G401 (cell line): Measurements from ENCODE around the gene HES5. TPM values are rescaled to one million over a fixed set of nuclear protein-coding genes. Genes with fewer than 3 reads are reported as not detected.
"Not testable (repeated sequence)": the region's sequence is repeated elsewhere in the genome, so short reads cannot be mapped to it uniquely, and the experiment has no call there.

Experiments used
- DNase-seq: peaks from one replicate; pipeline ENCODE4 v3.0.0-alpha.2; 2015; ENCODE audit warnings: low spot score
- in situ Hi-C: cut with HindIII; loops from 2 replicates; pipeline ENCODE4 v1.10.0; 2016; ENCODE audit warnings: low sequenced_read_pairs, mixed read lengths
- total RNA-seq: library from RNA; depleted of rRNA; stranded (reverse); fragments of >200 nt; shearing (Covaris generic); gene quantifications from 2 replicates; pipeline ENCODE4 v1.2.3, GENCODE V29; 2014

HES5 gene
- total RNA-seq, 1 experiment from 2014 or later: not detected

DNA sequence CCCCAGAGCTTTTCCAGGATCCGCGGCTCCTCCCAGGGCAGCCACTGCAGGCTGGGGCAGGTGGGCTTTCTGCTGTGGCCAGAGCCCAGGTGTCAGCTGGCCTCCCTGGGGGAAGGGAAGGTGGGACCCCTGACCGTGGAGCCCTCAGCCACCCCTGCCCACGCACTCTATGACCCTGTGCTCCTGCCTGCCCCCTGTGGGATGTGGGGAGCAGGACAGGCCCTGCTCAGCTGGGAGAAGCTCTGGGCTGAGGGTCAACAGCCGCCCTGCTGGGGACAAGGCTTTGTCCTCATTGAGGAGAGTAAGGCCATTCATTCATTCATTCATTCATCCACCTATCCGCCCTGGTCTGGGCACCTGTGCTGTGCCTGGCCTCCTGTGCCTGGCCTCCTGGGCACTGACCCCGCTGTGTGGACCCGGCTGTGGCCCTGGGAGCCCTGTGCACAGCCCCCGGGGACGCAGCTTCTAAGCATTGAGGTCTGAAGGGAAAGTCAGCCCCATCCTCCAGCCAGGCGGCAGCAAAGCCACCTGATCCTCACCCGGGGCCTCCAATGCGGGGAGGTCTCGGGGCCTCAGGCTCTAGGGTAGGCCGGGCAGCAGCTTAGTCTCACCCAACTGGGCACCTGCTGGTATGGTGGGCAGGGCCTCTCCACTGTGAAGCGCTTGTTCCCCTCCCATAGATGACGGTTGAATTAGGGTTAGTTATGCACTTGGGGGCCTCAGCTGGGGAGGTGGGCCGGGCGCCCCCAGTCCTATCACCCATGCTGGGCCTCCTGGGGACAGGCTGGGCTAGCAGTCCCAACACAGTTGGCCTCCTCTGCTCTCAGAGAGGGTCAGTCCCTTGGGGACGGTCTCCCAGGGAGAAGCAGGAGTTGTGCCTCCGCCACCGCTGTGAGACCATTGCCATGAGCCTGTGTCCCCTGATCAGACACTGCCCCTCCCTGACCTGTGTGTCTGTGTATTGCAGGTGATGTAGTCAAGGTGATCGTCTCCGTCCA lies 32.1 kb upstream of the HES5 start:
- DNase-seq: no peak
- in situ Hi-C loops: no loop called here

DNA sequence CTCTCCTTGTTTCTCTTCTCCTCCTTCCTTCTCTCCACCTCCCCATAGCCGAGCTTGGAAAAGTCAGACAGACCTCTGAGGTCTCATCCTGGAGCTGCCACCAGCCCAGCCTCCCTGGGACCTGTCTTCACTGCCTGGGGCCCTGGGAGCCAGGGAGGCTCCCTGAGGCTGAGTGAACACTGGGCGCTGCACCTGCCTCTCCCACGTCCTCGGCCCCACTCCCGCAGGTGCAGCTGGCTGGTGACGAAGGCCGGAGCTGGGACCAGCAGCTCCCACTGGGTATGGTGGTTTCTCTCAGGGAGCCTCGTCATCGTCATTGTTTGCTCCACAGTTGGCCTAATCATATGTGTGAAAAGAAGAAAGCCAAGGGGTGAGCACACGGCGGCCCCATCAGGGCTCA lies 31.4 kb upstream of the HES5 start:
- in situ Hi-C loops: no loop called here
- no peak for DNase-seq

DNA sequence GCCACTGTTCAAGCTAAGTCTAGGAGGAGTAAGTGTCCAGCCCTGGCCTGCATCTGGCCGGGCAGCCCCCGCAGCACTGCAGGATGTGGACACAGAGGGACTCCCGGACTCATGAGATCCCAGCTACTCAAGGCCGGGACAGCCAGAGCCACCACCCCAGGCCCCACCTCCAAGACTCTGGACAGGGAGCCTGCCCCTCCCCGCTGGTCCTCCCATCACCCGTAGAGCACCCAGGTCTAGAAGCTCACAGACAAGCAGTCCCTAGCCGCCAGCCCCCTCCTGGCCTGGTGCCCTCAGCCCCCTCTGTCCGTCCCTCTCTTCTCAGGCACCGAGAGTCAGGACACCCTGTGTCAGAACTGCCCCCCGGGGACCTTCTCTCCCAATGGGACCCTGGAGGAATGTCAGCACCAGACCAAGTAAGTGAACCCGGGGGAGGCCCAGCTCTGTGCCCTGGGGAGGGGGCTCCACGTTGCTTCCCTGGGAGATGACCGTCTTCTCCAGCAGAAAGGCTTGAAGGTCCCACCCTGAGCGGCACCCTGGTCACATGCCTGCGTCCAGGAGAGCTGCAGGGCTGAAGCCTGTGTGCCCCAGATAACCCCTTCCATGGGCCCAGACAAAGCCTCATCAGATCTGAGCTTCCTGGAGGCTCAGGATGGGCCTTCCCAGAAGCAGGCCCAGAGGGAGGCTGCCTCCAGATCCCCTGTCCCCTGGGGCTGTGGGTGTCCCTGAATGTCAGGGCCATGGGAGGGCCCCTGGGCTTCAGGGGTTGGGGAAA lies 30.4 kb upstream of the HES5 start:
- no peak for DNase-seq
- in situ Hi-C loops: no loop called here

DNA sequence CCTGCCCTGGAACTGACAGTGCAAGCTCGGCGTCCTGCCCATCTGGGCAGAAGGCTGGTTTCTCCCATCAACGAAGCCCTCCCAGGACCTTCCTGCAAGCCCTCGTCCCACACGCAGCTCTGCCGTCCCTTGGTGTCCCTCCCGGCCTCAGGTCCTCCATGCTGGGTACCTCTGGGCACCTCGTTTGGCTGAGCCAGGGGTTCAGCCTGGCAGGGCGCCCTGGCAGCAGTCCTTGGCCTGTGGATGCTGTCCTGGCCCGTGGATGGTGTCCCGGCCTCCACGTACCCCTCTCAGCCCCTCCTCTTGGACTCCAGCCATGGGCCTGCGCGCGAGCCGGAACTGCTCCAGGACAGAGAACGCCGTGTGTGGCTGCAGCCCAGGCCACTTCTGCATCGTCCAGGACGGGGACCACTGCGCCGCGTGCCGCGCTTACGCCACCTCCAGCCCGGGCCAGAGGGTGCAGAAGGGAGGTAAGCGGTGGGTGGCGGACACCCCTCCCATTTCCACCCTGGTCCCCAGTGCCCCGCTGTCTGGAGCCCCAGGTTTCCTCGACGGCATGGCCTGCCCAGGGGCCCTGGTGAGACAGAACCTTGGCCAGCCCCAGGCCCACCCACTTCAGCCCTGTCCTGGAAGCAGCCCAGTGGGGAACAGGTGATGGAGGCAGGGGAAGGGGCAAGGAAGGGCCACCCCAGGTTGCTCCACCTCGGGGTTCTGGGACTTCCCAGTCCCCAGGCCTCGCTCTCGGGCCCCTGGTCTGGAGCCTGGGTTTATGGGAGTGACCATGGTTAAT lies 29.6 kb upstream of the HES5 start:
- no peak for DNase-seq
- in situ Hi-C loops: no loop called here

DNA sequence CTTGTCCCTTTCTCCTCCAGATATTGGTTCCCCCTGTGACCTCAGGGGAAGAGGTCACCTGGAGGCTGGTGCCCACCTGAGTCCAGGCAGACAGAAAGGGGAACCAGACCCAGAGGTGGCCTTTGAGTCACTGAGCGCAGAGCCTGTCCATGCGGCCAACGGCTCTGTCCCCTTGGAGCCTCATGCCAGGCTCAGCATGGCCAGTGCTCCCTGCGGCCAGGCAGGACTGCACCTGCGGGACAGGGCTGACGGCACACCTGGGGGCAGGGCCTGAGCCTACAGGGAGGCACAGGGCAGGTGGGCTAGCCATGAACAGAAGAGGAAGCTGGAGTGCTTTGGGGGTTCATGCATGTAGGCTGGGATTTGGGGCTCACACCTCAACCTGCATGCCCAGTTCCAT lies 28.8 kb upstream of the HES5 start:
- no peak for DNase-seq
- in situ Hi-C loops: no loop called here

DNA sequence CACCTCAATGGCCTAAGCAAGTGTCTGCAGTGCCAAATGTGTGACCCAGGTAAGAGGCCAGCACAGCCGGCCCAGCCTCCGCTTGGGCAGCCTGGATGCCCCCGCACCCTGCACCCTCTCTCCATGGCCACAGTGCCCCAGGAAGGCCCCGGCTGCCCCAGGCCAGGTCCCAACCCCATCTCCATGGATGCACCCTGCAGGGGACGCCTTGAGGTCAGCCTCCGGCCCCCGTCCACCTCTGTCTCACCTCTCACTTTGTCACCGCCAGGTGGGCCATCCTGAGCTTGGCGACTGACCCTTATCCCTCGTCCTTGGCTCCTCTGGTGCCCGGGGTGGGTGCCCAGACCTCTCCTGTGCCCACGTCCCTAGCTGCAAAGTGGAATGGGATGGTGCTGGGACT lies 28.4 kb upstream of the HES5 start:
- in situ Hi-C loops: no loop called here
- DNase-seq: no peak

DNA sequence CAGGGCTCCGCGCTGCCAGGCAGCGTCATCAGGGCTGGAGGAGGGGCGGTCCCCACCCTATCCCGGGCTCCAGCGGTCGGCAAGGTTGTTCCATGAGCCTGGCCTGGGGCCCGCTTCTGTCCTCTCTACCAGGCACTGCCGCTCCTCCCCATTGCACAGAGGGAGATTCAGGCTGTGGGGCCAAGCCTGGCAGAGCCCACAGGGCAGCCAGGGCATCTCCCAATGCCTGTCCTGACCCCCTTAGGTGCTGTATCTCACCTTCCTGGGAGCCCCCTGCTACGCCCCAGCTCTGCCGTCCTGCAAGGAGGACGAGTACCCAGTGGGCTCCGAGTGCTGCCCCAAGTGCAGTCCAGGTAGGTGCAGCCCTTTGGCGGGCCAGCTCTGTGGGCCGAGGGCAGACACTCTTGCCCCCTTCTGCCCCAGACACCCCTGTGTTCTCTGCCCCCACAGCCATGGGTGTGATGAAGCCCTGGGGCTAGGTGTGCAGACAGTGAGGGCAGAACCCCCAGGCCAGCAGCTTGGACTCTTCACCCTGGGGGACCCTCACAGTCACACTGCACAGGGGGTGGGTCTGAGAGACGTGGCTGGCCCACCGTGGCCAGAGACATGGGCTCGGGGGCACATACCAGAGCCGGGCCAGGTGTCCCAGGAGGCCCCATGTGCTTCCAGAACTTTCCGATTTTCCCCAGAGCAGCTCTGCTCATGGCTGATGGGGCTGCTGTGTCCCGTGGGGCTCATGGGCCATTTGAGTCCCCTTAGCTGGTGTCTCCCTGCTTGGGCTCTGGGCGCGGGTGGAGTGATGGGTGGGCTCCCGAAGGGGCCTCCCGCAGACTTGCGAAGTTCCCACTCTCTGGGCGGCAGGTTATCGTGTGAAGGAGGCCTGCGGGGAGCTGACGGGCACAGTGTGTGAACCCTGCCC lies 27.7 kb upstream of the HES5 start:
- in situ Hi-C loops: no loop called here
- no peak for DNase-seq

DNA sequence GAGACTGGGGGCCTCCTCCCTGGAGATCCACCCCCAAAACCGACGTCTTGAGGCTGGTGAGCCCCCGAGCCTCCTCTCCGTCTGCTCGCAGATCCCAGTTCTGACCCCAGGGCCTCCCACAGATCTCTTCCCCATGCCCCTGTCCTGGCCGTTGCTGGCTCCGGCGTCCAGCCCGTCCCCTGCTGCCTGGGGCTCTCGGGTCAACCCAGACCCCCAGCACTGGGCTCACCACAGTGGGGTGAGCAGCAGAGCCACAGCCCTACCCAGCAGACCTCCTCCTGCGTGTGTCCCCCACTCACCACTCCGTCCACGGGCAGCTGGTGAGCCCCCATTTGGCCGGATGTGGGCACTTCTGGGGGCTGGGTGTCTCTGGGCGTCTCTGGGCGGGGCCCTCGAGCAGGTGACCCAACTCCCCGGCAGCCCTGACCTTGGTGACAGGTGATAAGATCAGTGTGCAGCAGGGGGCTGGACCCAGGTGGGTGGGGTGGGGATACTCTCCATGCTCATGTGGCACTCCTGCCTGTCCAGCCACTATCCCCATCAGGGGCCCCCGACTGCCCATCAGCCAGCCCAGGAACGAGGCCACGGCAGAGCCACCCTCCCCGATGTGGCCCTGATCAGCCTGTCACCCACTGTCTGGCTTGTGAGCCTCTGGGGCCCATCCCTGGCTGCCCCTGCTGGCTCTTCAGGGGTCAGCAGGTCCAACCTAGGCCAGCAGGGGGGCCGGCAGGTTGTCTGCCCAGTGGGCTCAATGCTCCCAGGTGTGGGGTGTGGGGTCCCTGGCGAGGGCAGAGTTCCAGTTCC lies 26.8 kb upstream of the HES5 start:
- in situ Hi-C loops: no loop called here
- no peak for DNase-seq

DNA sequence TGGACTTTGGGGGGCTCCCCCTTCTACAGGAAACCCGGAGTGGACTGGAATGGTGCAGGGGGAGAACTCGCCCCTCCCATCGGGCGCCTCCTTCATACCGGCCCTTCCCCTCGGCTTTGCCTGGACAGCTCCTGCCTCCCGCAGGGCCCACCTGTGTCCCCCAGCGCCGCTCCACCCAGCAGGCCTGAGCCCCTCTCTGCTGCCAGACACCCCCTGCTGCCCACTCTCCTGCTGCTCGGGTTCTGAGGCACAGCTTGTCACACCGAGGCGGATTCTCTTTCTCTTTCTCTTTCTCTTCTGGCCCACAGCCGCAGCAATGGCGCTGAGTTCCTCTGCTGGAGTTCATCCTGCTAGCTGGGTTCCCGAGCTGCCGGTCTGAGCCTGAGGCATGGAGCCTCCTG lies 26.2 kb upstream of the HES5 start, which contains the start of gene TNFRSF14:
Gene TNFRSF14, plus strand, starts transcription at position 95 of the 401 bp plus-strand sequence. Its CDS starts 294 bp downstream, at position 389.
- in situ Hi-C loops: no loop called here
- no peak for DNase-seq

DNA sequence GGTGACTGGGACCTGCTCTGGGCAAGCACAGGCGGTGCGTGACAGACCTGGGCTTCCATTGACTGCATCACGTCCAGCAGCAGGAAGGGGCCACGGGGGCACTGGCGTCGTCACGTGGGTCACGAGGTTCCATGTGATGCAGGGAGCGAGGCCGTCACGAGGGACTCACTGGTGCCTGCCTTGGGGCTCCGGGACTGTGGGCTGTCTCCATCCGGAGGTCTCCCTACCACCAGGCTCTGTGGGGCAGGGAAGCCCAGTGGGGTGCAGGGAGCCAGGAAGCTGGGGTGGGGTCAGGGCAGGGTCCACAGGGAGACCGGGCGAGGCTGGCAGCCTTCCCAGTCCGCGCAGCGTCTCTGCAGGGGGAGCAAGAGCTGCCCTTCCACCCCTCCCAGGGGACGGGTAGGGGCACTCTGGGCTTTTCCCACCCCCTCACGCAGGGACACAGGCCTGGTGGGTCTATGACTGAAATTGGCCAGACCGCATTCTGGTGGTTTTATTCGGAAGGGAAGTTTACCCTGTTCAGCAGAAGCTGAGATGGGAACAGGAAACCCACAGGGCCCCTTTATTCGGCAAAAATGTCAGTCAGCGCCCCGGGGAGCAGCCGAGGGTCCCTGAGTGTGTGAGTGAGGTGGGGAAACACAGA lies 25.7 kb upstream of the HES5 start:
- DNase-seq: no peak
- in situ Hi-C loops: no loop called here

DNA sequence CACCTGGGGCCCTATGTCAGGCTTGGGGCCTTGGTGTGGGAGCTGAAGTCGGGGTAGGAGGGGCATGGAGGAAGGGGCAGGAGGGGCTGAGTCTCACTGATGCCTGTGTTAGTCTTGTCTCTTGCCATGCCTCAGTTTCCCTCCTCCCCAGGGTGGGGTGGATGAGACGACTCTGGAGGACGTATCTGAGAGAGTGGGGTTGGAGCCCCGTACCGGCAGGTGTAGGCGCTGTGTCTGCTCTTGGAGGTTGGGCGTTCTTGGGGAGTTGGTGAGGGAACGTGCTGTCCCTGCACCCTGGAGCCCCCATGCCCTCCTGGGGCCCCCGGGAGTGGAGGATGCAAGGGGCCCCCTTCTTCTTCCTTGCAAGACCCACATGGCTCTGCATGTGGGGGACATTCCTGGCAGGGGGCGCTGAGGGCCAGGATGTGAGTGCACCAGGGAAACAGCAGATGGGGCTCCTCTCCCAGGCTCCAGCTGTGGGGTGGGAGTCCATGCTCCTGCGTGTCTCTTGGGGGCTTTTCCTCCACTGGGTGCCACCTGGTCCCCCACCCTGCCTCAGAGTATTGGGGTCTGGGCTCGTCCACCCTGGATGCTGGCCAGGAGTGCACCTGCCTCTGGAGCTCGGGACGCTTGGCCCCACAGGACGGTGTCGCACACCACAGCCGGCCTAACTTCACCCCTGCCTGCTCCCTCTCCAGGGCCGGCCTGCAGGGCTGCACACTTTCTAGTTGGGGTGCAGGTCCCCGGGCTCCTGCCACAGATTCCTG lies 24.7 kb upstream of the HES5 start:
- in situ Hi-C loops: no loop called here
- no peak for DNase-seq

DNA sequence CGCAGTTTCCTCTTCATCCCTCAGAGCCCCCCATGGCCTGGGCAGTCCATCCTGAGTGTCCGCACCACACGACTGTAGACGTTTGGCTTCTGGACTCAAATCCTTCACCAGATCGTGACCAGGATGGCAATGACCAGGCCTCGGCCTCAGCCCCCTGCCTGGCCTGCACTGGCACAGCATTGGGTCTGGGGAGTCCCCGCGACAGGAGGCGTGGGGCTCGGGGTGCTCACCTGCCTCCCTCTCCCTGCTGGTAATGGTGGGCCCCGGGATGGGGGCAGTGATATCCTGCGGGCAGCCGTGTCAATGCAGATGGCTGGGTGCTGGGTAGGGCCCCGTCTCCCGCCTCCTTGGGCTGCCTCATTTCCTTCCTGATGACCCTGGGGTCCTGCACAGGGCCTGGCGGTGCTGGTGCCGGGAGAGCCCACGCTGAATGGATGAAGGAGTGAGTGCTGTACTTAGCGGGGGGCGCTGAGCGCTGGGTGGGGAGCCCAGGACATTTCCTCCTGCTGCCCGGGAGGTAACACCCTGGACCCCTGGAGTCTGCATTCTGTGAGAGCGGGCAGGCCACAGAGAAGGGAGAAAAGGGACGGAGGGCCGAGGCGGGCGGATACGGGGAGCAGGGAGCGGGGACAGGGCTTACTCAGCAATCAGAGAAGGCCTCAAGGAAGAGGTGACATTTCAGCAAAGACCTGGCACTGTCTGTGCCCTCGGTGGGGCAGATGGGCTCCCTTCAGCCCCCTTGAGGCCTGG lies 24.0 kb upstream of the HES5 start:
- no peak for DNase-seq
- in situ Hi-C loops: no loop called here

DNA sequence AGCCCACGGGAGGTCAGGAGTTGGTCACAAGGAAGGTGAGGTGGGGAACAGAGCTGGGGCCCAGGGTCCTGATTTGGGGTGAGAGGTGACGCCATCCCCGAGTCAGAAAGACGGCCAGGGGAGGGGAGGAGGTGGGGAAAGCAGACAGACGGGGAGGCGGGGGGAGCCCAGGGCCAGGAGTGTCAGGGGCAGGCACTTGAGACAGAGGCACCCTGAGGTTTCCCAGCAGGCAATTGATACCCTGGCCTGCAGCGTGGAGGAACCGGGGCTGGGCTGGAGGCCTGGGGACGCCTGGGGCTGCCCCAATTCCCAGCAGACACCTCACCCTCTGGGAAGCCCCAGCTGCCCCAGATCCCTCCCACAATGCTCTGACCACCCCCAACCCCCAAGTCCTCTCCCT lies 23.0 kb upstream of the HES5 start:
- in situ Hi-C loops, DNase-seq: not testable (repeated sequence)

DNA sequence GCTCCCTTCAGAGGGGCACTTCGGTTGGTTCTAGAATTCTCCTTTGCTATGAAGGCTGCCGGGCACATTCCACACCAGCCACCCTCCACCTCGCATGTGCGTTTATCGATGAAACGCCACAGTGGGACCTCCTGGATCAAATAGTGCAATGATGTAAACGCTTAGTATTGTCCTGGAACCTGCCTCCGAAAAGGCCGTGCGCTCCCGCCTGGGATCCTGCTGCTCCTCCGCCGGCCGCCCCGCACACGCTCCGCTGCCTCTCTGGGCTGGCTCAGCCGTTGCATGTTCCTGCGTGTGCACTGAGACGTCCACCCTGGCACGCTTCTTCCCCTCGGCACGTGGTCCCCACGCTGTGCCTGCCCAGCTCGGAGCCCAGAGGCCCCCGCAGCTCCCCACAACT lies 22.1 kb upstream of the HES5 start:
- in situ Hi-C loops: no loop called here
- DNase-seq: no peak

DNA sequence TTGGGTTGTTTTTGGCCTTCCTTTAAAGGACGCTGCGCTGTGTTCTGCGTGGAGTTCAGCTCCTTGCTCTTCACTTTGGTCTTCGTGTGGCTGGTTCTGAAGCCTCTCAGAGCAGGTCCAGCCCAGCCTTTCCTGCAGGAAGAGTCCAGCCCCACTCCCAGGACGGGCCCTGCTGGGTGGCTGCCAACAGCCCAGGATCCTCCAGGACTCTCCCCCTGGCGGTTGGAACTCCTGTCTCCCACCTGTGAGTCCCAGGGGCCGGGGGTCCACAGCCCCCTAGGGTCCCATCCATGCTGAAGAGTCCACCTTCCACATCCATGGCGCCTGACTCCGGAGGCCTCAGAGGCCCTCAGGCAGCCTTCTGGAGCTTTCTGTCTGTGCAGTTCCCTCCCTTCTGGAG lies 21.5 kb upstream of the HES5 start:
- DNase-seq, in situ Hi-C loops: not testable (repeated sequence)

DNA sequence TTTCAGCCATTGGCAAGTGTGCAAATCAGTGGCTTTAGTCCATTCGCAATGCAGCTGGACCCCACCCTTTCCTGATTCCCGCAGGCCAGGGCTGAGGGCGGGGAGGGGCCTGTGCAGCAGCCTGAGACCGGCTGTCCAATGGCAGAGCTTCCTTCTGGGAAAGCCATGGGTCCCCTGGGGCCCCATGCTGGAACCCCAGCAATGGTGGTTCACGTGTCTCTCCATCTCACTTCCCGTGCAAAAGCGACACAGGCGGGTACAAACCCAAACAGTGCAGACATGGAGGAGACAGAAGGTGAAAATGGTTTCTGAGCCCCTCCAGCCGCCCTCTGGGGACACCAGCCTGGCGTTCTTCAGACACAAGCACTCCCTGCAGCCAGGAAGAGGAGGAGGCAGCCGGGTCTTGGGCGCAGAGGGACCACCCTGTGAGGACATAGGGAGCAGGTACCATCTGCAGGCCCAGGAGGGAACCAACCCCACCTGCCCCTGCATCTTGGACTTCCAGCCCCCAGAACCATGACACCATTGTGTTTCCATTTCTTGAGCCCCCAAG lies 20.3 kb upstream of the HES5 start:
- DNase-seq, in situ Hi-C loops: not testable (repeated sequence)
